Measurements from ENCODE around the gene DCTD. TPM values are rescaled to one million over a fixed set of nuclear protein-coding genes. Genes with fewer than 3 reads are reported as not detected.
A peak's percentile ranks its signal among the peaks of the same experiment; 100 is the strongest.

DCTD gene
- total and polyA plus RNA-seq, 2 experiments from 2014 or later = 39.3 to 40.3 TPM

GRCh38 chr4:182866746-182867145 lies 50.4 kb downstream of the DCTD start (continued):
- TF ChIP-seq EZH2phosphoT487 (IDR thresholded peaks at IDR 0.05; ENCODE audit: unreplicated experiment) = no peak
- TF ChIP-seq, protein P1, sequence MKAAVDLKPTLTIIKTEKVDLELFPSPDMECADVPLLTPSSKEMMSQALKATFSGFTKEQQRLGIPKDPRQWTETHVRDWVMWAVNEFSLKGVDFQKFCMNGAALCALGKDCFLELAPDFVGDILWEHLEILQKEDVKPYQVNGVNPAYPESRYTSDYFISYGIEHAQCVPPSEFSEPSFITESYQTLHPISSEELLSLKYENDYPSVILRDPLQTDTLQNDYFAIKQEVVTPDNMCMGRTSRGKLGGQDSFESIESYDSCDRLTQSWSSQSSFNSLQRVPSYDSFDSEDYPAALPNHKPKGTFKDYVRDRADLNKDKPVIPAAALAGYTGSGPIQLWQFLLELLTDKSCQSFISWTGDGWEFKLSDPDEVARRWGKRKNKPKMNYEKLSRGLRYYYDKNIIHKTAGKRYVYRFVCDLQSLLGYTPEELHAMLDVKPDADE (IDR thresholded peaks at IDR 0.05) = no peak
- no peak for TF ChIP-seq CREB1 (CRISPR knock-in tag; IDR thresholded peaks at IDR 0.05; ENCODE audit: low read depth)
- no peak for TF ChIP-seq JUNB (IDR thresholded peaks at IDR 0.05; ENCODE audit: unreplicated experiment)
- TF ChIP-seq POLR2AphosphoS5 (IDR thresholded peaks at IDR 0.05; ENCODE audit: low read depth) = no peak
- no peak for TF ChIP-seq STAT1 (IDR thresholded peaks at IDR 0.05; ENCODE audit: unreplicated experiment)
- no peak for TF ChIP-seq ZNF114 (CRISPR knock-in tag; IDR thresholded peaks at IDR 0.05)
- no peak for TF ChIP-seq EZH2 (IDR thresholded peaks at IDR 0.05; ENCODE audit: low read depth, unreplicated experiment)
- no peak for TF ChIP-seq NANOG (IDR thresholded peaks at IDR 0.05; ENCODE audit: borderline replicate concordance)
- no peak for TF ChIP-seq ZNF331 (CRISPR knock-in tag; IDR thresholded peaks at IDR 0.05; ENCODE audit: low read depth)

- H3K79me2 ChIP-seq (replicated peaks; ENCODE audit: insufficient read depth) = no peaks in the 10 kb centered on the region
- Mint-ChIP-seq H3K9me3 (no peaks in the 10 kb centered on the region), H3K4me1 (peaks cover 37% of the 10 kb centered on the region), H3K36me3 (ENCODE audit: low read depth) (no peaks in the 10 kb centered on the region), H3K27ac (no peak overlapping the region), H3K4me3 (no peak overlapping the region), H3K27me3 (ENCODE audit: insufficient read depth, low read depth, poor library complexity) (peaks cover 16% of the 10 kb centered on the region)
- H3K4me2 ChIP-seq = no peak overlapping the region
- H3K4me3 ChIP-seq = no peak overlapping the region
- H3K36me3 ChIP-seq (ENCODE audit: insufficient read depth) = no peaks in the 10 kb centered on the region
- H3F3A ChIP-seq (replicated peaks; ENCODE audit: low read depth) = no peaks in the 10 kb centered on the region
- H3K4me1 ChIP-seq (ENCODE audit: insufficient read depth) = peaks cover 23% of the 10 kb centered on the region; the same call in 1 of the 2 replicates
- DNase-seq (ENCODE audit: low spot score) (no peak), ATAC-seq (no peak)
- H3K27ac ChIP-seq (ENCODE audit: low read depth) = no peak overlapping the region
- no peaks in the 10 kb centered on the region for H3K27me3 ChIP-seq (ENCODE audit: insufficient read depth)
- no peaks in the 10 kb centered on the region for H4K20me1 ChIP-seq (replicated peaks; ENCODE audit: insufficient read depth)
- peak overlapping the region; percentile 85 for H2AFZ ChIP-seq
- H3K9me2 ChIP-seq (ENCODE audit: insufficient read depth) = no peaks in the 10 kb centered on the region
- TF ChIP-seq EZH2phosphoT487 (IDR thresholded peaks at IDR 0.05; ENCODE audit: unreplicated experiment) (no peak), JUNB (IDR thresholded peaks at IDR 0.05; ENCODE audit: unreplicated experiment) (no peak), ZNF331 (CRISPR knock-in tag; IDR thresholded peaks at IDR 0.05; ENCODE audit: low read depth) (no peak), ZNF462 (CRISPR knock-in tag; IDR thresholded peaks at IDR 0.05) (no peak)
- TF ChIP-seq, protein P2, sequence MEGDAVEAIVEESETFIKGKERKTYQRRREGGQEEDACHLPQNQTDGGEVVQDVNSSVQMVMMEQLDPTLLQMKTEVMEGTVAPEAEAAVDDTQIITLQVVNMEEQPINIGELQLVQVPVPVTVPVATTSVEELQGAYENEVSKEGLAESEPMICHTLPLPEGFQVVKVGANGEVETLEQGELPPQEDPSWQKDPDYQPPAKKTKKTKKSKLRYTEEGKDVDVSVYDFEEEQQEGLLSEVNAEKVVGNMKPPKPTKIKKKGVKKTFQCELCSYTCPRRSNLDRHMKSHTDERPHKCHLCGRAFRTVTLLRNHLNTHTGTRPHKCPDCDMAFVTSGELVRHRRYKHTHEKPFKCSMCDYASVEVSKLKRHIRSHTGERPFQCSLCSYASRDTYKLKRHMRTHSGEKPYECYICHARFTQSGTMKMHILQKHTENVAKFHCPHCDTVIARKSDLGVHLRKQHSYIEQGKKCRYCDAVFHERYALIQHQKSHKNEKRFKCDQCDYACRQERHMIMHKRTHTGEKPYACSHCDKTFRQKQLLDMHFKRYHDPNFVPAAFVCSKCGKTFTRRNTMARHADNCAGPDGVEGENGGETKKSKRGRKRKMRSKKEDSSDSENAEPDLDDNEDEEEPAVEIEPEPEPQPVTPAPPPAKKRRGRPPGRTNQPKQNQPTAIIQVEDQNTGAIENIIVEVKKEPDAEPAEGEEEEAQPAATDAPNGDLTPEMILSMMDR (conservative IDR thresholded peaks at IDR 0.05; ENCODE audit: low read depth in 2 of 2) = no peak
- TF ChIP-seq, protein P1 (IDR thresholded peaks at IDR 0.05) = no peak
These were observed 53.7 kb downstream of the DCTD start for GRCh38 chr4:182863501-182863900.
